NCI-H1092 (cell line): ENCODE results near the gene OR1G1.
"Not testable (repeated sequence)": the region's sequence is repeated elsewhere in the genome, so short reads cannot be mapped to it uniquely, and the experiment has no call there.

Experiments
- DNase-seq: peaks from one replicate; lab custom pipeline; 2025; lab: John Stamatoyannopoulos, UW

Gene OR1G1

DNA sequence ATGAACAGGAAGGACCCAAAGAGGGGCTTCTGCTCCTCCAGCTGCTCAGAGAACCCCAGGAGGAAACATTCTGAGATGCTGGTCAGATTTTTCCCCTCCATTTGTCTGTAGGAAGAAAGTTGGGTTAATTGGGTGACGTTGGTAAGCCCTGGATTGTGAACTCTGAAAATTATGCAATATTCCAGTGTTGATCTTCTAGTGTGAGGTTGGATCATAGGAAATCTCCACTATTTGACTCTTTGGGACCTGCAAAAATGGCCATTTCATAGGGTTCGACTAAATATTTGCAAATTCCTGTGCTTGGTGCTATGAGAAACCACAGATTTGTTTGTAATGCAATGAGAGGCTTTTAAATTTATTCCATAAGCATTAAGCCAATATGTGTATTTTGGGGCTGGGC is at the start of gene OR1G1:
Gene OR1G1 (minus strand): TSS at position 101 of the 400 bp plus-strand sequence. CDS start 0 bp downstream, at position 101.
- DNase-seq, result no peak

DNA sequence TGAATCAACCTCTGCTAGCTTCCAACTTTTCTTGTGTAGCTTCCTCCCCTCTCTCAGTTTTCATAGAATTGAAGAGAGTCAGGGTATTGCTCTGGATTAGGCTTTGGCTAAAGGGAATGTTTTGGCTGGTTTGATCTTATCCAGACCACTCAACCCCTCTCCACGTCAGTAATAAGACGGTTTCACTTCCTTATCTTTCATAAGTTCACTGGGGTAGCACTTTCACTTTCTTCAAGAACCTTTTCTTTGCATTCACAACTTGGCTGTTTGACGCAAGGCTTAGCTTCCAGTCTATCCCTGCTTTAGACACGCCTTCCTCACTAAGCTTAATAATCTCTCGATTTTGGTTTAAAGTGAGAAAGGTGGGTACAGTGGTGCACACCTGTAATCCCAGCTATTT is 40.2 kb upstream of the OR1G1 start:
- no peak for DNase-seq

DNA sequence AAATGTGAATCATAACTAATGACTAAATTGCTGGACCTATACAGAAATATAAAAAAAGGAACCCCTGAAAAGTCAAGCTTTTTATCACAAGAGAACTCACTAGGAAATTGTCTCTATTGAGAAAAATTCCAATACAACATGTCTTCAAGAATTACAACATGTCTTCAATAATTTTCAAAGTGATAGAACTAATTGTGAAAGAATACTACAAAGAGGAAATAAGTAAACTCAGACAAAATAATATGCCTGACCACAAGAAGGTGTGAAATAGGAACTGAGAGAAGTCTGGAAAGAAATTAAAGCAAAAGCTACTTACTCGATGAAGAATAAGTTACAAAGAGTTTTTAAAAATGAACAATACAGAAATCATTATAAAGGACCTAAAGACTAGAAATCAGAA is 29.9 kb upstream of the OR1G1 start:
- DNase-seq, result no peak

DNA sequence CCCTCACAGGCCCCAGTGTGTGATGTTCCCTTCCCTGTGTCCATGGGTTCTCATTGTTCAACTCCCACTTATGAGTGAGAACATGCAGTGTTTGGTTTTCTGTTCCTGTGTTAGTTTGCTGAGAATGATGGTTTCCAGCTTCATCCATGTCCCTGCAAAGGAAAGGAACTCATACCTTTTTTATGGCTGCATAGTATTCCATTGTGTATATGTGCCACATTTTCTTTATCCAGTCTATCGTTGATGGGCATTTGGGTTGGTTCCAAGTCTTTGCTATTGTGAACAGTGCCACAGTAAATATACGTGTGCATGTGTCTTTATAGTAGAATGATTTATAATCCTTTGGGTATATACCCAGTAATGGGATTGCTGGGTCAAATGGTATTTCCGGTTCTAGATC is 10.1 kb upstream of the OR1G1 start:
- DNase-seq, result not testable (repeated sequence)

DNA sequence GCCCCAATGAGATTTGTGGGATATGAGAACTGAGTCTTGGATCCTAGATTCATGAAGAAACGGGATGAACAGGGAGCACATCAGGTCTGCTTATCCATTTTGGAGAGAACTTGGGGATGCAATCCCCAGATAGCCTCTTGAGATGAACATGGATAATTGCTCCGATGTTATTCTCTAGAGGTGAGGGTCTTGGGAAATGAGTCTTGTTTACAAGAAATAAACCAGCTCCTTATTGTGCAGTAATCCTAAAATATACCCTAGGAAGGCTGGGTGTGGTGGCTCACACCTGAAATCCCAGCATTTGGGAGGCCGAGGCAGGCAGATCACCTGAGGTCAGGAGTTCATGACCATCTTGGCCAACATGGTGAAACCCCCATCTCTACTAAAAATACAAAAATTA is 23.0 kb downstream of the OR1G1 start, which contains the start of gene OR1D2:
Gene OR1D2 (minus strand): TSS at position 101 of the 400 bp plus-strand sequence. CDS start 11,426 bp downstream, outside the sequence.
- no peak for DNase-seq
